AG09319 (cell line): Measurements from ENCODE around the gene LPIN3.

ENCODE experiments used
- DNase-seq: peaks from one replicate; pipeline ENCODE4 v3.0.0-alpha.2; 2010; ENCODE audit warnings: low read depth; ENCODE audit errors: extremely low read depth
- TF ChIP-seq, protein P1 (sequence below): IDR thresholded peaks from 2 replicates; pipeline ENCODE4 v1.5.1; 2011; ENCODE audit warnings: low read depth, mild to moderate bottlenecking, inconsistent platforms, low read length, moderate library complexity

The LPIN3 gene

DNA sequence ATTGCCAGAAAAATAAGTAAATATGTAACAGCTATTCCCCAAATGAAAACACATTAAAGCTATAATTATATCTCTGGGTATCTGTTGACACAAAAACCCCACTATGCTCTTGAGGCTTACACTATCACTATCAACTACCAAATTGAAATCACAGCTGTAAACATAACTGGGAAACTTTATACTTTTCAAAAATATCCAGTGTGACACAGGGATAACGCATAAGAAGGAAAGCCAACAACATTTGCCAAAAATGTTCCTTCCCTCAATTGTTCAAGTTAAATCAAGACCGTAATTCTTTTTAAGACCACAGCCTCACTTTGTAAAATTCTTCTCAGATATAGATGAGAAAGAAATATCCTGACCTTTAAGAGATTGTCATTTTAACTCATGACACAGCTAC is 26.2 kb upstream of the LPIN3 start:
- DNase-seq: no peak
- TF ChIP-seq, protein P1, sequence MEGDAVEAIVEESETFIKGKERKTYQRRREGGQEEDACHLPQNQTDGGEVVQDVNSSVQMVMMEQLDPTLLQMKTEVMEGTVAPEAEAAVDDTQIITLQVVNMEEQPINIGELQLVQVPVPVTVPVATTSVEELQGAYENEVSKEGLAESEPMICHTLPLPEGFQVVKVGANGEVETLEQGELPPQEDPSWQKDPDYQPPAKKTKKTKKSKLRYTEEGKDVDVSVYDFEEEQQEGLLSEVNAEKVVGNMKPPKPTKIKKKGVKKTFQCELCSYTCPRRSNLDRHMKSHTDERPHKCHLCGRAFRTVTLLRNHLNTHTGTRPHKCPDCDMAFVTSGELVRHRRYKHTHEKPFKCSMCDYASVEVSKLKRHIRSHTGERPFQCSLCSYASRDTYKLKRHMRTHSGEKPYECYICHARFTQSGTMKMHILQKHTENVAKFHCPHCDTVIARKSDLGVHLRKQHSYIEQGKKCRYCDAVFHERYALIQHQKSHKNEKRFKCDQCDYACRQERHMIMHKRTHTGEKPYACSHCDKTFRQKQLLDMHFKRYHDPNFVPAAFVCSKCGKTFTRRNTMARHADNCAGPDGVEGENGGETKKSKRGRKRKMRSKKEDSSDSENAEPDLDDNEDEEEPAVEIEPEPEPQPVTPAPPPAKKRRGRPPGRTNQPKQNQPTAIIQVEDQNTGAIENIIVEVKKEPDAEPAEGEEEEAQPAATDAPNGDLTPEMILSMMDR: no peak

DNA sequence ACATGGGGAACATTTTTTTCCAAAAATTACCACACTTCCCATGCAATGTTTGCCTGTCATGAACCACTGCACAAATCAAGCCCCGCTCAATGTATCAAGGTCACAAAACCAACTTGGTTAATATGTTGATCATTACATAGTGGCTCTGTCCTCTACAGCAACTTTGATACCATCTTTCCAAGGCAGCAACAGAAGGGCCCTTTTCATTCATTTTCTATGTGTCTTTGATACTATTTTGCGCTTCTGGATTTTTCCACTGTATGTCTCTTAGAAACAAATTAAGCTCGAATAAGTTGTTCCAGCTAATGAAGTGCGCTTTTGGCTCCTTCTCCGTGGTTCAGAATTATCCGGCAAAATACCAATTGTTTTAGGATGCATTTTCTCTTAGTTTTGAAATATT is 24.6 kb upstream of the LPIN3 start:
- TF ChIP-seq, protein P1: no peak
- DNase-seq: no peak

DNA sequence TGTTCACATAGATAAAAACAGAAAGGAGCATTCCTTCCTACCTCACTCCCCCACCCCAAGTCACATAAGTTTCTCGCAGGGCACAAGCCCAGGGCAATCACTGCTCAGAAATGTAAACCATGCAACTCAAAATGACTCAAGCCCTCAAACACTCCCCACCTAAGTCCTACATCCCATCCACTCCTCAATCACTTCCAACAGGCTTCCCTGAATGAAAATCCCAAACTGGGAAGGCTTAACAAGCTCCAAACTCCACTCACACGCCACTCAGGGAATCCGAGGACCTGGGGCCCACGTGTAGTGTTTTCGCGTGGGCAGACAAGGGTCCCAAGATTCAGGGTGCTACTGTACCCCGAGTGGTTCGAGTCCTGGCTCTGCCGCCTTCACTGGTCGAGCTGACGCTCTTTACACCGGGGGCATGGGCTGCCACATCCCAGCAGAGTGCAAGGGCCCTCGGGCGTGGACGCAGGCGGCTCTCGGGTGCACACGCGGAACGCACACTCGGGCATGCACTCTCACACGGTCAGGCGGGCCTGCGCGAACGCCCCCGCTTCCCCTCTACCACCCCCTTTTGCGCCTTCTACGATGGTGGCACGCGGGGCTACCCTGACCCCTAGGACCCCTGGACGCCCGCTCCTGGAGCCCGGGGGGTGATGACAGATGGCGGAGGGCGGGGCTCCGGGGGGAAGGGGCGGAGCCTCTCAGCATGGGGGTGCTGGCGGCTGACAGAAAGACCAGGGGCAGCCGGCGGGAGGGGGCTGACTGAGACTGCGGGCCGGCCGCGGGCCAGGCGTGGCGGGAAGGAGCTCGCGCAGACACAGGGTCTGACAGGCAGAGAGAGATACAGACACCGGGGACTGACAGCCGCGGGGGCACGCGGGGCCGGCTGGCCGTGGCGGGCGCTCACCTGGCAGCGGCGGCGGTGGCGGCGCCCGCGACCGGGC is 23.7 kb upstream of the LPIN3 start:
- no peak for DNase-seq
- TF ChIP-seq, protein P1: no peak

DNA sequence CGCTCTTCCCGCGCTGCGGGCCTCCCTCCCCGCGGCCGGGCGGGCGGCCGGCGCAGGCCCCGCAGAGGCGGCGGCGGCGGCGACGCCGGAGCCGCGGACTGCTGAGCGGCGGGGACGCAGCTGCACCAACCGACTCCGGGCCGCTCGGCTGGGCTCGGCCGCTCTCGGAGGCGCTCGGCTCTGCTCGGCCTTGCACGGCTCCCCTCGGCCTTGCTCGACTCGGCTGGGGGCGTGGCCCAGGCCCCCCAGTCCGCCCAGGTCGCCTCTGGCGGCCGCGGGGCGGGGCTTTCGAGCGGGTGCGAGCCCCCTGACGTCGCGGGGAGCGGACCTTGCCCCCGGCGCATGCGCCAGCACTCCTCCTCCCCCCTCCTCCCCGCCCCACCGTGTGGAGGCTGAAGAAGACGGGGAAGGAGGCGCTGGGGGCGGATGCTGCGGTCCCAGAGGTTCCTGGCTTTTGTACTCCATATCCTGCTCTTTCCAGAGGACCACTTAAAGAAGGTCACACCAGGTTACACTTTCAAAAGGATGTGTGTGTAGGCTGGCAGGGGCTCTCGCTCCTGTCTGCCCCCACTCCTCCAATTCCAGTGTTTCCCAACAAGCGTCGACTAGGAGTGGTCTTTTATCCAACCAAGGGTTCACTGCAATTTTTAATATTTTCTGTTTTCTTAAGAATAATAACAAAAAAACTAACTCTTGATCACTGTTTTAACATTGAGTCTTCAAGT is 22.9 kb upstream of the LPIN3 start, which contains the start of gene ZHX3:
Gene ZHX3 (minus strand): TSS at position 186 of the 725 bp plus-strand sequence. CDS start 112,815 bp downstream, outside the sequence.
- DNase-seq: peak; percentile 90
- TF ChIP-seq, protein P1: no peak

DNA sequence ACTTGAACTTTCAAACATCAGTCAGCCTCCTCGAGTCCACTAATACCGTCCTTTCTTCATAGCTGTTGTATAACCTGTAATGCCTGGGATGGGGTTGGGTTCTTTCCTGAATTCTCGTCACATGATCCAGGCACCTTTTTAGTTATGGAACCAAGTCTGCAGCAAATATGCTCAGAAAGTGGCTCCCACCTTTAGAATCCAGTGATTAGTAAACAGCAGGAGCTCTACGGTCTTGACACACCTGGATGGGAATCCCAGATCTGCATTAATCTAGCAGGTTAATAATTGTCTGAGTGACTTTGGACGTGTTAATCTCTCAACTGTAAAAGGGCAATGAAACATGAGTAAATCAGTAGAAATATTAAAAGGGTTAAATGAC is 22.4 kb upstream of the LPIN3 start:
- TF ChIP-seq, protein P1: no peak
- no peak for DNase-seq

DNA sequence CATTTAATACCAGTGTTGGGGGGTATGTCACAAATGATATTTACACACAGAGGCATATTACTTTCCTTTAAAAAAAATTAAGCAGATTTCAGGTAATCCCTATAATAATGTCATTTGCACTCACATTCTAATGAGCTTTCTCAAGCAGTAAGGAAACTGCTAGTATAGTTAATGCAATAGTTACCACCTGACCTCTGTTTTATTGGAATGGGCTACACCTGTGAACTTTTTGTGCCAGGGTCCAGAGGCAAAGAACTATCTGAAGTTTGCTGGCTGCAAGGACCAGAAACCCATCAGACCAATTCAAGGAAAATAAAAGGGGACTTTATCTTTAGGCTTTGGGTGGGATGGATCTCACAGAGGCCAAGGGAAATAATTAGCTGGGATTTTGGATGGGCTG is 20.2 kb upstream of the LPIN3 start:
- TF ChIP-seq, protein P1: no peak
- DNase-seq: no peak

DNA sequence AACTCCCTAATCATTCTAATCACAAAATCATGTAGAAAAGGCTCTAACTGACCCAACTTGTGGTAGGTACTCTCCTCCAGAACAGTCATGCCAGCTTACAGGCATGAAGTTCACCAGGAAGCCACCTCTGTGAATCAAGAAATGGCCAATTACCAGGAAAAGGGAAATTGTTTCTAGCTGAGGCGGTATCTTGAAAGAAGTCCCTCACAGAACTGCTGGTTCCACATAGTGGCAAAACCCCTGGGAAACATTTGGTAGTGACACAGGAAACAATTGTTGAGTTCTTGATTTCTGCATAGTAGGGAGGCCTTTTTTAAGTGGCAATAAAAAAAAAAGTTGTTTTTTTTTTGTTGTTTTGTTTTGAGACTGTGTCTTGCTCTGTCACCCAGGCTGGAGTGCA is 19.6 kb upstream of the LPIN3 start:
- no peak for DNase-seq
- TF ChIP-seq, protein P1: no peak
